Adrenal gland (tissue), 12 donors: Measurements from ENCODE around the gene DMRT1. TPM values are rescaled to one million over a fixed set of nuclear protein-coding genes. Genes with fewer than 3 reads are reported as not detected.

Source experiments
- DNase-seq, 7 donors: peaks; one replicate each; pipeline ENCODE4 v3.0.0-alpha.2; 2019 to 2020
- H3K27ac ChIP-seq, 5 donors: fragments of 200-600 bp; sonication (generic) in 4 of 5; 1 replicate in 3 of 5; 2 replicates in 2 of 5; pipeline versions ENCODE4 v1.5.1 to v1.8.0; 2016 to 2020; ENCODE audit warnings: mild to moderate bottlenecking in 1 of 5
- H3K27me3 ChIP-seq: fragments of 200-600 bp; 2 replicates; pipeline ENCODE4 v1.8.0; 2021
- H3K36me3 ChIP-seq, 2 donors: fragments of 200-600 bp; replicated peaks in 1 of 2; 1 replicate in 1 of 2; 2 replicates in 1 of 2; pipeline versions ENCODE4 v1.5.1 to v1.8.0; 2018 to 2022
- H3K4me1 ChIP-seq, 2 donors: fragments of 200-600 bp; replicated peaks in 1 of 2; 1 replicate in 1 of 2; 2 replicates in 1 of 2; pipeline versions ENCODE4 v1.5.1 to v1.8.0; 2018 to 2021
- H3K4me3 ChIP-seq, 4 donors: fragments of 200-600 bp; sonication (generic) in 3 of 4; one replicate each; pipeline ENCODE4 v1.5.1; 2016 to 2018
- H3K9me3 ChIP-seq, 3 donors: fragments of 200-600 bp; sonication (generic) in 1 of 3; replicated peaks in 1 of 3; 1 replicate in 2 of 3; 2 replicates in 1 of 3; pipeline versions ENCODE4 v1.5.1 to v1.8.0; 2016 to 2021
- CTCF ChIP-seq, 6 experiments: fragments of 450-650 bp in 4 of 6; fragments of 200-600 bp in 2 of 6; sonication (generic) in 1 of 6; IDR thresholded peaks; 1 replicate in 5 of 6; 2 replicates in 1 of 6; pipeline versions ENCODE4 v1.5.1 to v1.8.0; 2016 to 2021; ENCODE audit warnings: antibody characterized with exemption in 6 of 6, mild to moderate bottlenecking in 2 of 6, moderate library complexity in 1 of 6
- POLR2A ChIP-seq, 2 donors: fragments of 450-650 bp; IDR thresholded peaks; one replicate each; pipeline ENCODE4 v1.6.1; 2017; ENCODE audit warnings: antibody characterized with exemption in 2 of 2, mild to moderate bottlenecking in 2 of 2, moderate library complexity in 1 of 2
- WGBS, 4 donors: extraction: QIAGEN DNeasy Blood & Tissue Kit in 2 of 4; methylation state at CpG; one replicate each; pipeline versions ENCODE4 v1.1.5 to v1.1.7; 2013 to 2017; 5-methylcytosine and 5-hydroxymethylcytosine counted together
- intact Hi-C, 2 donors: fragments of 100-400 bp; cut with DNase I; formaldehyde crosslinking; loops; one replicate each; pipeline versions ENCODE4 v1.14.1 to v1.15.0; 2022 to 2023
- polyA plus RNA-seq, 3 donors: library from polyadenylated mRNA; stranded (reverse); fragments of 200-250 nt in 2 of 3; fragments of 350-450 nt in 1 of 3; fragmentation: Illumina TruSeq in 1 of 3; extraction: RNeasy Lipid Tissue Mini Kit (QIAGEN cat#74804) in 1 of 3; gene quantifications; one replicate each; pipeline ENCODE4 v1.2.3, GENCODE V29; 2013 to 2014
- total RNA-seq, 9 donors: library from RNA; depleted of rRNA in 4 of 9; stranded (reverse); fragments of >200 nt in 4 of 9; fragments of 120-200 nt in 1 of 9; fragmentation: NEBNext Ultra II Directional in 1 of 9; extraction: Animal tissue kit (Norgen Biotek cat#: 25700) in 1 of 9; gene quantifications; one replicate each; pipeline versions ENCODE4 v1.1.0 to v1.2.4, GENCODE V29; 2013 to 2023
- donor health status: healthy with polysubstance abuse.
- donor health status: Bipolar disorder and iron deficiency.
- donor health status: DM: yes; HTN: yes; CAD: no.
- donor health status: DM: no; HTN: no; CAD: no.
- donor health status: DM: no; HTN: no; CAD: no.
- donor health status: DM: yes; HTN: yes; CAD: no.

Gene DMRT1
- total and polyA plus RNA-seq, 12 donors = 9.2 TPM; not detected in 11

- DNase-seq = no peak
- H3K27ac ChIP-seq = no peak overlapping the region
- TF ChIP-seq CTCF (IDR thresholded peaks at IDR 0.05) = peak in 1 of 6 experiments; percentile 25
- TF ChIP-seq POLR2A (IDR thresholded peaks at IDR 0.05) = no peak
- H3K4me3 ChIP-seq = no peak overlapping the region
- H3K9me3 ChIP-seq = no peaks in the 10 kb centered on the region
- WGBS, 4 donors = 69 to 77% (median 71%) methylated on average over 6 of the region's 6 CpGs
- intact Hi-C loops = no loop called here
- no peaks in the 10 kb centered on the region for H3K36me3 ChIP-seq
- peaks cover 3% of the 10 kb centered on the region for H3K27me3 ChIP-seq
- H3K4me1 ChIP-seq = no peaks in the 10 kb centered on the region
Observed at GRCh38 chr9:928363-929042, 87.0 kb downstream of the DMRT1 start.

- Histone ChIP-seq H3K27ac (no peak overlapping the region), H3K4me3 (no peak overlapping the region), H3K36me3 (no peaks in the 10 kb centered on the region)
Observed at GRCh38 chr9:929719-930118, 88.2 kb downstream of the DMRT1 start.

GRCh38 chr9:933356-933755 is 91.9 kb downstream of the DMRT1 start:
- H3K27me3 ChIP-seq = peaks cover 4% of the 10 kb centered on the region
- TF ChIP-seq POLR2A (IDR thresholded peaks at IDR 0.05) = no peak
- no peak for TF ChIP-seq CTCF (IDR thresholded peaks at IDR 0.05)
- H3K36me3 ChIP-seq = no peaks in the 10 kb centered on the region
- intact Hi-C loops = no loop called here
- no peaks in the 10 kb centered on the region for H3K4me1 ChIP-seq
- no peak overlapping the region for H3K27ac ChIP-seq
- H3K9me3 ChIP-seq = no peaks in the 10 kb centered on the region
- no peak overlapping the region for H3K4me3 ChIP-seq
- DNase-seq = no peak
- WGBS, 4 donors = 74 to 82% (median 75%) methylated on average over 4 of the region's 4 CpGs

More at GRCh38 chr9:929719-930118, 88.2 kb downstream of the DMRT1 start:
- no peak for DNase-seq
- Histone ChIP-seq H3K4me1 (no peaks in the 10 kb centered on the region), H3K27me3 (peaks cover 3% of the 10 kb centered on the region), H3K9me3 (no peaks in the 10 kb centered on the region)
- 69 to 82% (median 77%) methylated on average over 4 of the region's 4 CpGs for WGBS, 4 donors
- intact Hi-C loops = no loop called here
- TF ChIP-seq CTCF (IDR thresholded peaks at IDR 0.05) (no peak), POLR2A (IDR thresholded peaks at IDR 0.05) (no peak)

GRCh38 chr9:935348-935965 is 94.0 kb downstream of the DMRT1 start:
- TF ChIP-seq POLR2A (IDR thresholded peaks at IDR 0.05) (no peak), CTCF (IDR thresholded peaks at IDR 0.05) (no peak)
- 25 to 39% (median 27%) methylated on average over 10 of the region's 10 CpGs for WGBS, 4 donors
- Histone ChIP-seq H3K9me3 (no peaks in the 10 kb centered on the region), H3K27me3 (peaks cover 15% of the 10 kb centered on the region), H3K4me1 (no peaks in the 10 kb centered on the region), H3K36me3 (no peaks in the 10 kb centered on the region), H3K27ac (no peak overlapping the region), H3K4me3 (no peak overlapping the region)
- intact Hi-C loops = no loop called here
- DNase-seq = no peak
